ENCODE measurements around the gene TMEM237.
A peak's percentile ranks its signal among the peaks of the same experiment; 100 is the strongest.
"Not testable (repeated sequence)": the region's sequence is repeated elsewhere in the genome, so short reads cannot be mapped to it uniquely, and the experiment has no call there.

Gene TMEM237

GRCh38 chr2:201643216-201643890 lies at the start of gene TMEM237:
Gene TMEM237, minus strand, starts transcription at chr2:201643503. Its CDS starts 103 bp downstream, at chr2:201643400.
- DNase-seq (ENCODE audit: extremely low read depth in 1 of 2, low read depth in 1 of 2), result peak; percentile 17 to 20

- DNase-seq (ENCODE audit: extremely low read depth in 1 of 2, low read depth in 1 of 2), result no peak
Observed at GRCh38 chr2:201685156-201685555, 41.9 kb upstream of the TMEM237 start.

- DNase-seq (ENCODE audit: extremely low read depth in 1 of 2, low read depth in 1 of 2), result no peak
Observed at GRCh38 chr2:201680743-201681142, 37.4 kb upstream of the TMEM237 start.

GRCh38 chr2:201678401-201678800 lies 35.1 kb upstream of the TMEM237 start:
- DNase-seq (ENCODE audit: extremely low read depth in 1 of 2, low read depth in 1 of 2), result no peak

- no peak for DNase-seq (ENCODE audit: extremely low read depth in 1 of 2, low read depth in 1 of 2)
Observed at GRCh38 chr2:201675454-201675853, 32.2 kb upstream of the TMEM237 start.

- no peak for DNase-seq (ENCODE audit: extremely low read depth in 1 of 2, low read depth in 1 of 2)
Observed at GRCh38 chr2:201674794-201675193, 31.5 kb upstream of the TMEM237 start.

- no peak for DNase-seq (ENCODE audit: extremely low read depth in 1 of 2, low read depth in 1 of 2)
Observed at GRCh38 chr2:201674298-201674697, 31.0 kb upstream of the TMEM237 start.

GRCh38 chr2:201673546-201673945 lies 30.2 kb upstream of the TMEM237 start:
- no peak for DNase-seq (ENCODE audit: extremely low read depth in 1 of 2, low read depth in 1 of 2)

- DNase-seq (ENCODE audit: extremely low read depth in 1 of 2, low read depth in 1 of 2), result not testable (repeated sequence)
Observed at GRCh38 chr2:201671205-201671604, 27.9 kb upstream of the TMEM237 start.

- DNase-seq (ENCODE audit: extremely low read depth in 1 of 2, low read depth in 1 of 2), result no peak
Observed at GRCh38 chr2:201669865-201670264, 26.6 kb upstream of the TMEM237 start.

- no peak for DNase-seq (ENCODE audit: extremely low read depth in 1 of 2, low read depth in 1 of 2)
Observed at GRCh38 chr2:201668402-201668910, 25.2 kb upstream of the TMEM237 start.

GRCh38 chr2:201664334-201664733 lies 21.0 kb upstream of the TMEM237 start:
- DNase-seq (ENCODE audit: extremely low read depth in 1 of 2, low read depth in 1 of 2), result no peak

GRCh38 chr2:201661366-201661765 lies 18.1 kb upstream of the TMEM237 start:
- DNase-seq (ENCODE audit: extremely low read depth in 1 of 2, low read depth in 1 of 2), result no peak

- DNase-seq (ENCODE audit: extremely low read depth in 1 of 2, low read depth in 1 of 2), result no peak
Observed at GRCh38 chr2:201660293-201660895, 17.1 kb upstream of the TMEM237 start.

- no peak for DNase-seq (ENCODE audit: extremely low read depth in 1 of 2, low read depth in 1 of 2)
Observed at GRCh38 chr2:201656740-201657139, 13.4 kb upstream of the TMEM237 start.

GRCh38 chr2:201656102-201656501 lies 12.8 kb upstream of the TMEM237 start:
- no peak for DNase-seq (ENCODE audit: extremely low read depth in 1 of 2, low read depth in 1 of 2)

- no peak for DNase-seq (ENCODE audit: extremely low read depth in 1 of 2, low read depth in 1 of 2)
Observed at GRCh38 chr2:201654616-201655384, 11.5 kb upstream of the TMEM237 start.

GRCh38 chr2:201653221-201653620 lies 9.9 kb upstream of the TMEM237 start:
- DNase-seq (ENCODE audit: extremely low read depth in 1 of 2, low read depth in 1 of 2), result no peak

GRCh38 chr2:201649442-201649841 lies 6.1 kb upstream of the TMEM237 start:
- DNase-seq (ENCODE audit: extremely low read depth in 1 of 2, low read depth in 1 of 2), result no peak

GRCh38 chr2:201647431-201647830 lies 4.1 kb upstream of the TMEM237 start:
- DNase-seq (ENCODE audit: extremely low read depth in 1 of 2, low read depth in 1 of 2), result no peak

- DNase-seq (ENCODE audit: extremely low read depth in 1 of 2, low read depth in 1 of 2), result no peak
Observed at GRCh38 chr2:201644001-201644400, 698 bp upstream of the TMEM237 start.

Measured in stimulated activated CD8-positive, alpha-beta memory T cell treated with anti-CD3 and anti-CD28 coated beads, Interleukin-7, amount 100 ng/mL, for 48 hours (primary cell).